CD4-positive, alpha-beta T cell treated with Interleukin-10 for 1 hour (primary cell): ENCODE data around the gene RASGEF1C.
"Not testable (repeated sequence)": the region's sequence is repeated elsewhere in the genome, so short reads cannot be mapped to it uniquely, and the experiment has no call there.

Experiments
- DNase-seq: peaks from one replicate; pipeline ENCODE4 v3.0.0-alpha.2; 2020

The RASGEF1C gene

GRCh38 chr5:180135128-180135955, 73.7 kb downstream of the RASGEF1C start:
- no peak for DNase-seq

DNA sequence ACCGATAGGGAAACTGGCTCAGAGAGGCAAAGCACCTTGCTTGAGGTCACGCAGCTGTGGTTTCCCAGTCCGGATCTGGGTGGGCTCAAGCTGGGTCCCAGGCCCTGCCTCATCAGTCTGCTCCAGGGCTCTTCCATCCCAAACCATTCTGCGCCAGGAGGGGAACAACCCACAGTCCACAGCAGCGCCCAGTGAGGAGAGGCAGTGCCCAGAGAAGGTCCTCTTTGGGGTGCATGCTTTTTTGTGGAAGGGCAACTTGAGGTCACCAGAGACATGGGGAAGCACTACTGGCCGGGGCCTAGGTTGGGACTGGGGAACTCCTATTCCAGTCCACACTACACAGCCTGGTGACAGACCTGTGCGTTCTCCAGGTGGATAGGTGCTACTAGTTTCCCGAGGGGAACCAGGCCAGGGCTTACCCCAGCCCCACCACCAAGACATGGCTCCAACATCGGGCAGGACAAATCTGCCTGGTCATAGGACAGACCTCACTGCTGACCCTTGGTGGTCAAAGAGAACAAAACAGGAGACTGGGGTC, 75.0 kb downstream of the RASGEF1C start:
- no peak for DNase-seq

DNA sequence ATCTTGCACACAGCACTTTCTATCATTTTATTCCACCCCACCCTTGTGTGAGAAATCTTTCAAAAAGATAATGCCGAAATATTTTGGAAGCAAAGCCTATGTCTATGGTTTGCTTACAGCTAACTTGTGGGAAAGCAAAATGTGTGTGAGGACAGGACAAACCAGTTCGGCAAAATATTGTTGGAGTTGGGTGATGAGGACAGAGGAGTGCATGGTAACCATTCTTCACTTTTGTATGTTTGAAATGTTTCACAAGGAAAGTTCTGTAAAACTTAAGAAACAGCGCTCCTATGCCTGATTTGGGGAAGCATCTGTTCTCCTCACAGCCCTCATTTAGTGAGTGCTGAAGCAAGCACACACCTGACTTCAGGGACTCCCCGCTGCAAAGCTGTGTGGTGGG, 75.5 kb downstream of the RASGEF1C start:
- no peak for DNase-seq

GRCh38 chr5:180133060-180133459, 76.0 kb downstream of the RASGEF1C start:
- no peak for DNase-seq

GRCh38 chr5:180130876-180131740, 77.9 kb downstream of the RASGEF1C start:
- DNase-seq, result no peak

GRCh38 chr5:180130291-180130869, 78.6 kb downstream of the RASGEF1C start:
- DNase-seq, result no peak

DNA sequence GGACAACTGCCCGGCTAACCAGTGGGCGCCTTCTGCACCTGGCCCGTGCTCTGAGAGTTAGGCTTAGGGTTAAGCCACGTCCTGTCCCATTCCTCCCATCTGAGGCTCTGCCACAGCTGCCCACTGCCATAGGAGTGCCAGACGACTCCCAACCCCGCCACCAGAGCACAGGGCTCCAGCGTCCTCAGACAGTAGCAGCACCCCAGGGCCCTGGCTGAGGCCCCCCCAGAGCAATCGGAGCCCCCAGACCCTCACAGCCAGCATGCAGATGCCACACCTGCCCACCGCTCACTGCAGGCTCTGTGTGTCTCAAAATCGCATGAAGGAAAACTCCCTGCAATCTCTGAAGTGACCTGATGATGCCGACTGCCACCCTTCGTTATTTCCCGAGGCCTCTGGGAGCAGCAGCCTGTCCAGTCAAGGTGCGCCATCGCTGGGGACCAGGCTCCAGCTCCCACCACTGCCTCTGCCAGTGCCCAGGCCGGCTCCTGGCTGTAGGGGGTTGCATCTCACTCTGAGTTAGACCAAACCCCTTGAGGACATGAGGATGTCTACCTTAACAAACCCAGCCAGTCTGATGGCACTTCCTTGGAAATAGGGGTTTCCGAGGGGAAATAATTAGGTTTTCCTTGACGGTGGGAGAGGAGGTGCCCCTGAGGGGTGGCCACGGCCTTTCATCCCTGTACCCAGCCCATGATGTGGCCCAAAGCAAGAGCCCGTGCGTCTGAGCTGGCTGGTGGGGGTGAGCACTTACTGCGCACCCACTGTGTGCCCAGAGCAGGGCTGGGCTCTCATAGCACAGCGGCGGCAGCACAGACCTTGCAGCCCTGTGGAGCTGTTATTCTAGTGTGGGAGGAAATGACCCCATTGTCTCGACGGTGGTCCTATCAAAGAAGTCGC, 79.5 kb downstream of the RASGEF1C start:
- no peak for DNase-seq

DNA sequence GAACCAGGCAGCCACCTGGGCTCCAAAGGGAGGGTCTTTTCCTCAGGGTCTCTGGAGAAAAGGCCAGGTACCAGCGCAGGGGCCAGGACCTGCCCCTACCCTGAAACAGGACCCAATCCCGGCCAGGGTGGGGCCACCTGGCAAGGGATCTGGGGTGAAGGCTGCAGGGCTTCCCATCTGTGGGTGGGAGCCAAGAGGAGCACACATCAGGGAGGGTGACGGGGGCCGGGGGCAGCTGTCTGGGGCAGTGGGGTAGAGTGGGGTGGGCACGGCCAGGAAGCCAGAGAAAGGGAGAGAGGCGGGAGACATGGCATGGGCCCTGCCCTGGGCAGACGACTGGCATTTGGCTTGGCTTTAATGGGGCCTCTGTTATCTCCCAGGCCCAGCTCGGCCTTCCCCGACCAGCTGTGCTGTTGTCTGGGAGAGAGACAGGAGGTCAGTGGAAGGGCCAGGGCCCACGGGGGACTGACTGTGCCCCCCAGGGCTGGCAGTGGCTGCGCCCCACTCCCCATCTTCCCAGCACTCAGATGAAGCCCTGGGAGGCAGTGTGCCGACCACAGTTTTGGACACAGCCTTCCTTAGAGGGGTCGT, 80.2 kb downstream of the RASGEF1C start:
- DNase-seq, result no peak

DNA sequence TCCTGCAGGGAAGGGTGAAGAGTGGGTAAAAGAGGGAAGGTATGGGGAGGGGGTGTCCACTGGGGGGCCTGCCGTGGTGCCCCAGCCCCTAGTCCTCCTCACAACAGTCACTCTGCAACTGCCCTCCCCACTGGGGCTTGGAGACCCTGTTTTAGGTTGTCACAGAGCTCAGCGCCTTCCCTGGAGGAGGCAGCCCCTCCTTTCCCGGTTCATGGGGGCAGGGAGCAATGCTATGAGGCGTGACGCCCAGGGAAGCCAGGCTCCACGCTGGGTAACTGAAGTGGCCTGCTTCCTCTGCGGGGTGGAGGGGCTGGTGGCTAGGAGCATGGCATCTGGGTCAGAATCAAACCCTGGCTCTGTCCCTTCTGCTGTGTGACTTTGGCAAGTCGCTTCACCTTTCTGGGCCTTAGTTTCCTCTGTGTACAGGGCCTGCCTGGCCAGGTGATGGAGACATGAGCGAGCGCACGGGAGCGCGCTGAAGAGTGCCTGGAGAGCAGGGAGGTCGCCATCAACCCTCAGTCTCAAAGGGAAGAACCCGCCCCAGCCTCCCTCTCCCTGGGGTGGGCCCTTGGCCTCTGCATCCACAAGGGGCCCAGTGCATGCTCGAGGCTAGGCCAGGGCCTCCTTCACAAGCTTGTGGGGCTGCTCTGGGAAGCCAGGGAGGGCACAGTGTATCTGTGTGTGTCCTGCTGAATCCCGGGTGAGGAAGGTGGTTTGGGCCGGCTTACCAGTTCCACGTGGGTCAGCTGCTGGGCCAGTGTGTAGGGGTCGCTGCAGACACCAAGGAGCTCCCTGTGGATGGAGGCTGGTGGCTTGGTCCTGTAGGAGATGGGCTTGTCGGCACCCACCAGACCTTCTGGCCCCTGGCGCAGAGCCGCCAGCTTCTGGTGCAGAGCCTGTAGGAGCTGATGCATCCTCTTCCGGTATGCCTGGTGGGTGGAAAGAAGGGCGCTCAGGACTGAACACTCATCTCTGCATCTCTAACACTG, 81.0 kb downstream of the RASGEF1C start:
- DNase-seq, result no peak

- peak; percentile 17 for DNase-seq
Measured at GRCh38 chr5:180126716-180127681, 82.0 kb downstream of the RASGEF1C start.

- not testable (repeated sequence) for DNase-seq
Measured at GRCh38 chr5:180126156-180126555, 82.9 kb downstream of the RASGEF1C start.

DNA sequence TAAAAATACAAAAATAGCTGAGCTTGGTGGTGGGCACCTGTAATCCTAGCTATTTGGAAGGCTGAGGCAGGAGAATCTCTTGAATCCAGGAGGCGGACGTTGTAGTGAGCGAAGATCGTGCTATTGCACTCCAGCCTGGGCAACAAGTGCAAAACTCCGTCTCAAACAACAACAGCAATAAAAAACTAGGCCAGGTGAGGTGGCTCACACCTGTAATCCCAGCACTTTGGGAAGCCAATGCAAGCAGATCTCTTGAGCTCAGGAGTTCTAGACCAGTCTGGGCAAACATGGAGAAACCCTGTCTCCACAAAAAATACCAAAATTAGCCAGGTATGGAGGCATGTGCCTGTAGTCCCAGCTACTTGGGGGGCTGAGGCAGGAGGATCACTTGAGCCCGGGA, 84.3 kb downstream of the RASGEF1C start:
- not testable (repeated sequence) for DNase-seq

- no peak for DNase-seq
Measured at GRCh38 chr5:180122875-180123274, 86.1 kb downstream of the RASGEF1C start.

DNA sequence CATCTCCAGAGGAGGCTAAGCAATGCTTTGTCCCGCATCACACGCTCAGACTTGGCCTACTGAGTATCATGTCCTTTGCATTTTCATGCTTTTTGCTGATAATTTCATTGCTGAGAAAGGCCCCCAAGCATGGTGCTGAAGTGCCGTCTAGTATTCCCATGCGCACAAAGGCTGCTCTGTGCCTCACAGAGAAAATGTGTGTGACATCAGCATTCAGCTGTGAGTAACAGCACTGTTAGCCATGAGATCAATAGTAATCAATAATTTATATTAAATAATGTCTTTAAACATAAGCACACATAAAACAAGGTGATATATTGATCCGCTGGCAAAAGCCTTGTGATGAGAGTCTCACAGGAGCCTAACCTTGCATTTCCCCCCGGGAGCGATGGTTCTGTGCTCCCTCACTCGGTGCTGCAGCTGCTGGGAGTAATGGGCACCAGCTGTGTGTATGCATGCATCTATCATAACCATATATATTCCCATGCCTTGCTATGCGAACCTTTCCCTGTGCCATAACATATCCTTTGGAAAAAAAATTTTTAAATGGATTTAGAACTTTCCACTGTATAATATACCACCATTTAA, 87.1 kb downstream of the RASGEF1C start:
- DNase-seq, result no peak

GRCh38 chr5:180120237-180121101, 88.5 kb downstream of the RASGEF1C start:
- DNase-seq, result no peak

DNA sequence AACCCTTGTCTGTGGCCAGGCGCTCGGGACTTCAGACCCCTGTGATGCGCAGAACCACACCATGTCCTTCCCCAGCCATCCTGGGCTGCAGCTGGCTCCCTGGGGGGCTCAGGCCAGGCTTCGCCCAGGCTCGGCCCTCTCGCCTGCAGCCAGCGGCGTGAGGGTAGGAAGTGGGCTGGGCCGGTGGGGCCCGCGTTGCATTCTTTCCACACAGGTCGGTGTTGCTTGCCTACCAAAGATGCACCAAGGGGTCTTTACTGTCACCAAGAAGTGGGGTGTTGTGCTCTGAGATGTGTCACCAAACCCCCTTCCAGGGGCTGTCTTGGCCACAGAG, 89.1 kb downstream of the RASGEF1C start:
- no peak for DNase-seq

- no peak for DNase-seq
Measured at GRCh38 chr5:180119031-180119902, 89.7 kb downstream of the RASGEF1C start.
